ENCODE results near the gene CDH23. TPM values are rescaled to one million over a fixed set of nuclear protein-coding genes. Genes with fewer than 3 reads are reported as not detected.

CDH23 gene
- total and polyA plus RNA-seq, 2 experiments from 2014 or later = 0.30 to 1.5 TPM

- Histone ChIP-seq H3K4me2 (no peak overlapping the region), H4K20me1 (ENCODE audit: insufficient read depth, poor library complexity, severe bottlenecking) (no peaks in the 10 kb centered on the region), H3K4me1 (ENCODE audit: insufficient read depth) (peaks cover 8% of the 10 kb centered on the region), H3K79me2 (no peaks in the 10 kb centered on the region), H3K9me2 (replicated peaks; ENCODE audit: insufficient read depth) (no peaks in the 10 kb centered on the region), H3K27me3 (peaks cover 52% of the 10 kb centered on the region), H3K27ac (no peak overlapping the region), H3K9me3 (ENCODE audit: low read depth) (no peaks in the 10 kb centered on the region), H3K4me3 (no peak overlapping the region), H2AFZ (no peak overlapping the region), H3K36me3 (replicated peaks; ENCODE audit: insufficient read depth, low read depth) (no peaks in the 10 kb centered on the region)
- WGBS (ENCODE audit: low lambda C conversion rate, missing lambda C conversion rate) = 88% methylated on average over 7 of the region's 7 CpGs
- TF ChIP-seq CTCF (IDR thresholded peaks at IDR 0.05; ENCODE audit: poor library complexity) (no peak), EZH2phosphoT487 (IDR thresholded peaks at IDR 0.05; ENCODE audit: low read depth, severe bottlenecking, unreplicated experiment) (no peak), EZH2 (IDR thresholded peaks at IDR 0.05; ENCODE audit: borderline replicate concordance) (no peak)
- no peak for DNase-seq (ENCODE audit: low spot score)
Observed at GRCh38 chr10:71401056-71401455, 4.3 kb downstream of the CDH23 start.

GRCh38 chr10:71402005-71402404 lies 5.3 kb downstream of the CDH23 start:
- no peak for DNase-seq (ENCODE audit: low spot score)
- Histone ChIP-seq H3K27me3 (peaks cover 52% of the 10 kb centered on the region), H4K20me1 (ENCODE audit: insufficient read depth, poor library complexity, severe bottlenecking) (no peaks in the 10 kb centered on the region), H2AFZ (no peak overlapping the region), H3K4me2 (no peak overlapping the region), H3K9me2 (replicated peaks; ENCODE audit: insufficient read depth) (no peaks in the 10 kb centered on the region), H3K4me3 (no peak overlapping the region), H3K79me2 (no peaks in the 10 kb centered on the region), H3K36me3 (replicated peaks; ENCODE audit: insufficient read depth, low read depth) (no peaks in the 10 kb centered on the region), H3K9me3 (ENCODE audit: low read depth) (no peaks in the 10 kb centered on the region), H3K27ac (no peak overlapping the region), H3K4me1 (ENCODE audit: insufficient read depth) (peaks cover 8% of the 10 kb centered on the region)
- TF ChIP-seq EZH2phosphoT487 (IDR thresholded peaks at IDR 0.05; ENCODE audit: low read depth, severe bottlenecking, unreplicated experiment) (no peak), CTCF (IDR thresholded peaks at IDR 0.05; ENCODE audit: poor library complexity) (no peak), EZH2 (IDR thresholded peaks at IDR 0.05; ENCODE audit: borderline replicate concordance) (no peak)
- WGBS (ENCODE audit: low lambda C conversion rate, missing lambda C conversion rate) = 93% methylated on average over 7 of the region's 7 CpGs

GRCh38 chr10:71404503-71405295 lies 8.0 kb downstream of the CDH23 start:
- H3K4me1 ChIP-seq (ENCODE audit: insufficient read depth) = no peaks in the 10 kb centered on the region
- WGBS (ENCODE audit: low lambda C conversion rate, missing lambda C conversion rate) = 70% methylated on average over 13 of the region's 13 CpGs
- H2AFZ ChIP-seq = no peak overlapping the region
- H3K4me3 ChIP-seq = no peak overlapping the region
- TF ChIP-seq EZH2 (IDR thresholded peaks at IDR 0.05; ENCODE audit: borderline replicate concordance) (no peak), EZH2phosphoT487 (IDR thresholded peaks at IDR 0.05; ENCODE audit: low read depth, severe bottlenecking, unreplicated experiment) (no peak), CTCF (IDR thresholded peaks at IDR 0.05; ENCODE audit: poor library complexity) (no peak)
- DNase-seq (ENCODE audit: low spot score) = no peak
- no peak overlapping the region for H3K27ac ChIP-seq
- H3K4me2 ChIP-seq = no peak overlapping the region
- H4K20me1 ChIP-seq (ENCODE audit: insufficient read depth, poor library complexity, severe bottlenecking) = no peaks in the 10 kb centered on the region
- no peaks in the 10 kb centered on the region for H3K9me2 ChIP-seq (replicated peaks; ENCODE audit: insufficient read depth)
- H3K9me3 ChIP-seq (ENCODE audit: low read depth) = no peaks in the 10 kb centered on the region
- H3K79me2 ChIP-seq = no peaks in the 10 kb centered on the region
- no peaks in the 10 kb centered on the region for H3K36me3 ChIP-seq (replicated peaks; ENCODE audit: insufficient read depth, low read depth)
- H3K27me3 ChIP-seq = peaks cover 26% of the 10 kb centered on the region
